OCI-LY7 (cell line): Measurements from ENCODE around the gene CDC42BPB. TPM values are rescaled to one million over a fixed set of nuclear protein-coding genes. Genes with fewer than 3 reads are reported as not detected.

Experiments
- BruUV-seq: library from RNA; stranded (reverse); fragments of 400-500 nt; replicated peaks from 2 replicates; lab custom pipeline; 2021; lab: Mats Ljungman, UMichigan
- CTCF ChIA-PET: fragments of 300-600 bp; sonication (Branson Sonifier 250); formaldehyde crosslinking; loops from one replicate; lab custom pipeline; 2022; ENCODE audit warnings: antibody characterized with exemption; ENCODE audit not compliant: unreplicated experiment; lab: Charles Lee
- POLR2A ChIA-PET: fragments of 300-600 bp; sonication (Branson Sonifier 250); formaldehyde crosslinking; loops from one replicate; lab custom pipeline; 2022; ENCODE audit warnings: antibody characterized with exemption; lab: Charles Lee
- DNase-seq: peaks from one replicate; pipeline ENCODE4 v3.0.0-alpha.2; 2015; ENCODE audit warnings: low spot score
- H2AFZ ChIP-seq: fragments of 200-600 bp; sonication (generic), shearing (Covaris generic); 2 replicates; pipeline ENCODE4 v1.6.1; 2014; ENCODE audit warnings: mild to moderate bottlenecking, antibody characterized with exemption, low read length, moderate library complexity
- H3K27ac ChIP-seq: fragments of 200-600 bp; sonication (generic); 2 replicates; pipeline ENCODE4 v1.5.1; 2014; ENCODE audit warnings: mixed run types, low read depth, mild to moderate bottlenecking, moderate library complexity, low read length, inconsistent platforms; ENCODE audit not compliant: poor library complexity, severe bottlenecking
- H3K36me3 ChIP-seq: fragments of 200-600 bp; sonication (generic); 2 replicates; pipeline ENCODE4 v1.6.1; 2014; ENCODE audit warnings: mild to moderate bottlenecking, antibody characterized with exemption, low read length, moderate library complexity, mixed read lengths; ENCODE audit not compliant: insufficient read depth
- H3K4me1 ChIP-seq: fragments of 200-600 bp; sonication (generic); 2 replicates; pipeline ENCODE4 v1.5.1; 2014; ENCODE audit warnings: mild to moderate bottlenecking, low read length; ENCODE audit not compliant: insufficient read depth, poor library complexity, severe bottlenecking
- H3K4me2 ChIP-seq: fragments of 200-600 bp; sonication (generic); 2 replicates; pipeline ENCODE4 v1.6.1; 2014; ENCODE audit warnings: mild to moderate bottlenecking, low read length
- H3K4me3 ChIP-seq: fragments of 200-600 bp; sonication (generic); 2 replicates; pipeline ENCODE4 v1.5.1; 2014; ENCODE audit warnings: mild to moderate bottlenecking, low read depth, low read length; ENCODE audit not compliant: poor library complexity, severe bottlenecking
- H3K79me2 ChIP-seq: fragments of 200-600 bp; sonication (generic); 2 replicates; pipeline ENCODE4 v1.6.1; 2016; ENCODE audit warnings: low read depth, mild to moderate bottlenecking, low read length, moderate library complexity, mixed read lengths; ENCODE audit not compliant: insufficient read depth
- H3K9me2 ChIP-seq: fragments of 200-600 bp; sonication (generic); 2 replicates; pipeline ENCODE4 v1.6.1; 2016; ENCODE audit warnings: mild to moderate bottlenecking, low read length, mixed read lengths; ENCODE audit not compliant: insufficient read depth
- H3K9me3 ChIP-seq: fragments of 200-600 bp; sonication (generic); 2 replicates; pipeline ENCODE4 v1.6.1; 2014; ENCODE audit warnings: mild to moderate bottlenecking, mixed run types, low read length, mixed read lengths
- H4K20me1 ChIP-seq: fragments of 200-600 bp; sonication (generic); 2 replicates; pipeline ENCODE4 v1.6.1; 2014; ENCODE audit warnings: mild to moderate bottlenecking, antibody characterized with exemption, low read length, moderate library complexity, mixed read lengths; ENCODE audit not compliant: insufficient read depth
- EZH2phosphoT487 ChIP-seq: fragments of 200-600 bp; sonication (generic); IDR thresholded peaks from 2 replicates; pipeline ENCODE4 v1.6.1; 2018; ENCODE audit warnings: low read depth, borderline replicate concordance, mild to moderate bottlenecking, mixed run types, antibody characterized with exemption, low read length, moderate library complexity, mixed read lengths
- intact Hi-C: fragments of 100-400 bp; cut with micrococcal nuclease; formaldehyde crosslinking; loops from one replicate; pipeline ENCODE4 v1.10.0; 2022; ENCODE audit not compliant: unreplicated experiment
- total RNA-seq, 2 experiments: library from RNA; depleted of rRNA in 1 of 2; stranded (reverse); fragments of >200 nt in 1 of 2; shearing (Covaris generic) in 1 of 2; gene quantifications; 2 replicates each; pipeline ENCODE4 v1.2.3, GENCODE V29; 2014 to 2022
- TF ChIP-seq, protein P1 (sequence below): fragments of 200-600 bp; sonication (generic); conservative IDR thresholded peaks from 2 replicates; pipeline ENCODE4 v1.5.1; 2014; ENCODE audit warnings: mild to moderate bottlenecking, antibody characterized with exemption, low read length, moderate library complexity, mixed read lengths

The CDC42BPB gene
- total RNA-seq, 2 experiments from 2014 or later, result 0.03 to 0.46 TPM

DNA sequence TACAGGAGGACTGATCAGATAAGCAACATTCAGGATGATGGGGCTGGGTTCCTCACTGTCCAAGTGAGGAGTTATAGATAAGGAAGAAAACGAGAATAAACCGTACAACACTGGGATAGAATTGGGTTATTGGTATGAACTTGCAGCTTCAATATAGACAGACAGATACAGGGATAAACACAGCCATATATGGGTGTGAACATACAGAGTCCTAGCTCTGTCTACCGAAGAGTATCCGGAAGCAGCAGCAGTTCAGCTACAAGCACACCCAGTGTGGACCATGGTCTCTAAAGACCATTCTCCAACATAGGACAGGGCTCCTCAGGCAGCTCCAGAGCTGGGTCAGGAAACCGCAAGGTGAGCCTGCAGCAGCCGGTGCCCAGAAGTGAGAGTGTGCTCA, 40.8 kb downstream of the CDC42BPB start:
- ChIA-PET CTCF (no interaction called here), POLR2A (interaction anchor here (1.2 kb wide), 1 partner anchor 20 kb away, joined by 3 read pairs; no protein-coding TSS in a partner anchor)
- Histone ChIP-seq H2AFZ (no peak overlapping the region), H3K4me1 (no peaks in the 10 kb centered on the region), H3K4me2 (no peak overlapping the region), H3K9me3 (no peaks in the 10 kb centered on the region), H4K20me1 (no peaks in the 10 kb centered on the region), H3K36me3 (no peaks in the 10 kb centered on the region), H3K4me3 (no peak overlapping the region), H3K79me2 (no peaks in the 10 kb centered on the region), H3K27ac (no peak overlapping the region), H3K9me2 (no peaks in the 10 kb centered on the region)
- TF ChIP-seq EZH2phosphoT487, result no peak
- TF ChIP-seq, protein P1, sequence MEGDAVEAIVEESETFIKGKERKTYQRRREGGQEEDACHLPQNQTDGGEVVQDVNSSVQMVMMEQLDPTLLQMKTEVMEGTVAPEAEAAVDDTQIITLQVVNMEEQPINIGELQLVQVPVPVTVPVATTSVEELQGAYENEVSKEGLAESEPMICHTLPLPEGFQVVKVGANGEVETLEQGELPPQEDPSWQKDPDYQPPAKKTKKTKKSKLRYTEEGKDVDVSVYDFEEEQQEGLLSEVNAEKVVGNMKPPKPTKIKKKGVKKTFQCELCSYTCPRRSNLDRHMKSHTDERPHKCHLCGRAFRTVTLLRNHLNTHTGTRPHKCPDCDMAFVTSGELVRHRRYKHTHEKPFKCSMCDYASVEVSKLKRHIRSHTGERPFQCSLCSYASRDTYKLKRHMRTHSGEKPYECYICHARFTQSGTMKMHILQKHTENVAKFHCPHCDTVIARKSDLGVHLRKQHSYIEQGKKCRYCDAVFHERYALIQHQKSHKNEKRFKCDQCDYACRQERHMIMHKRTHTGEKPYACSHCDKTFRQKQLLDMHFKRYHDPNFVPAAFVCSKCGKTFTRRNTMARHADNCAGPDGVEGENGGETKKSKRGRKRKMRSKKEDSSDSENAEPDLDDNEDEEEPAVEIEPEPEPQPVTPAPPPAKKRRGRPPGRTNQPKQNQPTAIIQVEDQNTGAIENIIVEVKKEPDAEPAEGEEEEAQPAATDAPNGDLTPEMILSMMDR, result no peak
- no peak for DNase-seq
- BruUV-seq, result no TSS peak
- intact Hi-C loops, result no loop called here

- Histone ChIP-seq H3K4me2 (no peak overlapping the region), H3K79me2 (no peaks in the 10 kb centered on the region)
- POLR2A ChIA-PET, result interaction anchor here (1.2 kb wide), 1 partner anchor 21 kb away, joined by 3 read pairs; no protein-coding TSS in a partner anchor
These were observed 41.3 kb downstream of the CDC42BPB start for GRCh38 chr14:103016071-103016470.

GRCh38 chr14:103015426-103015825, 41.9 kb downstream of the CDC42BPB start:
- intact Hi-C loops, result no loop called here
- Histone ChIP-seq H3K4me2 (no peak overlapping the region), H4K20me1 (no peaks in the 10 kb centered on the region), H3K4me3 (no peak overlapping the region), H2AFZ (no peak overlapping the region), H3K27ac (no peak overlapping the region), H3K9me2 (no peaks in the 10 kb centered on the region), H3K79me2 (no peaks in the 10 kb centered on the region), H3K36me3 (no peaks in the 10 kb centered on the region), H3K4me1 (no peaks in the 10 kb centered on the region), H3K9me3 (no peaks in the 10 kb centered on the region)
- ChIA-PET CTCF (no interaction called here), POLR2A (interaction anchor here (1.2 kb wide), 1 partner anchor 22 kb away, joined by 3 read pairs; no protein-coding TSS in a partner anchor)
- DNase-seq, result no peak
- BruUV-seq, result no TSS peak
- TF ChIP-seq, protein P1, result no peak
- no peak for TF ChIP-seq EZH2phosphoT487

More at GRCh38 chr14:103016071-103016470, 41.3 kb downstream of the CDC42BPB start:
- no TSS peak for BruUV-seq
- H3K9me2 ChIP-seq, result no peaks in the 10 kb centered on the region
- H2AFZ ChIP-seq, result no peak overlapping the region
- no peaks in the 10 kb centered on the region for H3K36me3 ChIP-seq
- H3K27ac ChIP-seq, result no peak overlapping the region
- no peaks in the 10 kb centered on the region for H4K20me1 ChIP-seq
- H3K9me3 ChIP-seq, result no peaks in the 10 kb centered on the region
- no peaks in the 10 kb centered on the region for H3K4me1 ChIP-seq
- DNase-seq, result no peak
- H3K4me3 ChIP-seq, result no peak overlapping the region
- intact Hi-C loops, result no loop called here
- TF ChIP-seq EZH2phosphoT487, result no peak
- CTCF ChIA-PET, result interaction anchor here (0.6 kb wide), 1 partner anchor 493 kb away, joined by 5 read pairs; no protein-coding TSS in a partner anchor
